ACC112 (cell line): ENCODE measurements around the gene BEX3.

Experiments
- H2AFZ ChIP-seq: fragments of 200-600 bp; sonication (generic); one replicate; pipeline ENCODE4 v1.6.0; 2017; ENCODE audit warnings: antibody characterized with exemption, low read length; ENCODE audit not compliant: unreplicated experiment
- H3K27ac ChIP-seq: fragments of 200-600 bp; sonication (generic); 2 replicates; pipeline ENCODE4 v1.5.1; 2014; ENCODE audit warnings: low read depth, mild to moderate bottlenecking, antibody characterized with exemption, low read length, moderate library complexity
- H3K27me3 ChIP-seq: fragments of 200-600 bp; sonication (generic); 2 replicates; pipeline ENCODE4 v1.6.1; 2014; ENCODE audit warnings: mild to moderate bottlenecking, antibody characterized with exemption, low read length, moderate library complexity, mixed read lengths; ENCODE audit not compliant: insufficient read depth
- H3K36me3 ChIP-seq: fragments of 200-600 bp; sonication (generic); 2 replicates; pipeline ENCODE4 v1.6.1; 2016; ENCODE audit warnings: mild to moderate bottlenecking, antibody characterized with exemption, low read length, moderate library complexity, mixed read lengths; ENCODE audit not compliant: insufficient read depth
- H3K4me1 ChIP-seq: fragments of 200-600 bp; sonication (generic); one replicate; pipeline ENCODE4 v1.6.1; 2016; ENCODE audit warnings: low read length, mixed read lengths; ENCODE audit not compliant: insufficient read depth, unreplicated experiment, control insufficient read depth
- H3K4me3 ChIP-seq: fragments of 200-600 bp; sonication (generic); 2 replicates; pipeline ENCODE4 v1.5.1; 2014; ENCODE audit warnings: mild to moderate bottlenecking, low read depth, low read length
- H3K79me2 ChIP-seq: fragments of 200-600 bp; sonication (generic); one replicate; pipeline ENCODE4 v1.6.0; 2016; ENCODE audit warnings: low read length; ENCODE audit not compliant: control insufficient read depth, unreplicated experiment, insufficient read depth

The BEX3 gene

GRCh38 chrX:103417933-103418332, 41.6 kb downstream of the BEX3 start:
- no peaks in the 10 kb centered on the region for H3K36me3 ChIP-seq
- peak overlapping the region; percentile 45; the same call in 1 of the 2 replicates for H3K4me3 ChIP-seq
- peaks cover 17% of the 10 kb centered on the region for H3K4me1 ChIP-seq
- H2AFZ ChIP-seq, result no peak overlapping the region
- H3K79me2 ChIP-seq, result peaks cover 4% of the 10 kb centered on the region
- H3K27me3 ChIP-seq, result no peaks in the 10 kb centered on the region
- peak overlapping the region; percentile 65 for H3K27ac ChIP-seq

GRCh38 chrX:103418811-103419340, 42.5 kb downstream of the BEX3 start:
- no peak overlapping the region for H2AFZ ChIP-seq
- no peak overlapping the region for H3K4me3 ChIP-seq
- no peaks in the 10 kb centered on the region for H3K36me3 ChIP-seq
- H3K4me1 ChIP-seq, result peaks cover 17% of the 10 kb centered on the region
- peaks cover 4% of the 10 kb centered on the region for H3K79me2 ChIP-seq
- no peak overlapping the region for H3K27ac ChIP-seq
- no peaks in the 10 kb centered on the region for H3K27me3 ChIP-seq

GRCh38 chrX:103423955-103424638, 47.8 kb downstream of the BEX3 start:
- H3K27ac ChIP-seq, result no peak overlapping the region
- H2AFZ ChIP-seq, result no peak overlapping the region
- H3K79me2 ChIP-seq, result peaks cover 1% of the 10 kb centered on the region
- no peaks in the 10 kb centered on the region for H3K27me3 ChIP-seq
- H3K36me3 ChIP-seq, result no peaks in the 10 kb centered on the region
- no peak overlapping the region for H3K4me3 ChIP-seq
- no peaks in the 10 kb centered on the region for H3K4me1 ChIP-seq
